GM10266 (cell line): ENCODE results near the gene PCNX3.

Source experiments
- DNase-seq: peaks from one replicate; pipeline ENCODE4 v3.0.0; 2012; ENCODE audit errors: extremely low spot score
- CTCF ChIP-seq: IDR thresholded peaks from 2 replicates; pipeline ENCODE4 v1.5.1; 2012; ENCODE audit warnings: mild to moderate bottlenecking, low read depth; ENCODE audit not compliant: control insufficient read depth, insufficient read depth; ENCODE audit errors: missing control alignments

PCNX3 gene

GRCh38 chr11:65583589-65583988, 32.0 kb upstream of the PCNX3 start:
- DNase-seq: no peak
- no peak for TF ChIP-seq CTCF

DNA sequence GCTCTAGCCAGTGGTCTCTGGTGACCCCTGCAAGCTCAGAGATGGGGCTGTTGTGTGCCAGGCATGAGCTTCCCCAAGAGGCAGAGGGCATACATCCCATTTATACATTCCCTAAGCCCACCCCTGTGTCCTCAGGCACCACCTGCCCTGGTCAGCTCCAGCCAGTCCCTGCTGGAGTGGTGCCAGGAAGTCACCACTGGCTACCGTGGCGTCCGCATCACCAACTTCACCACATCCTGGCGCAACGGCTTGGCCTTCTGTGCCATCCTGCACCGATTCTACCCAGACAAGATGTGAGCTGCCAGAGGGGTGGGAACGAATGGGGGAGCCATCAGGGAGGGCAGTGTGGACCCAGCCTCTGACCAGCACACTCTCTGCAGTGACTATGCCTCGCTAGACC, 31.5 kb upstream of the PCNX3 start:
- TF ChIP-seq CTCF: no peak
- DNase-seq: no peak

- no peak for DNase-seq
- TF ChIP-seq CTCF: no peak
Measured at GRCh38 chr11:65584723-65585171, 30.8 kb upstream of the PCNX3 start.

DNA sequence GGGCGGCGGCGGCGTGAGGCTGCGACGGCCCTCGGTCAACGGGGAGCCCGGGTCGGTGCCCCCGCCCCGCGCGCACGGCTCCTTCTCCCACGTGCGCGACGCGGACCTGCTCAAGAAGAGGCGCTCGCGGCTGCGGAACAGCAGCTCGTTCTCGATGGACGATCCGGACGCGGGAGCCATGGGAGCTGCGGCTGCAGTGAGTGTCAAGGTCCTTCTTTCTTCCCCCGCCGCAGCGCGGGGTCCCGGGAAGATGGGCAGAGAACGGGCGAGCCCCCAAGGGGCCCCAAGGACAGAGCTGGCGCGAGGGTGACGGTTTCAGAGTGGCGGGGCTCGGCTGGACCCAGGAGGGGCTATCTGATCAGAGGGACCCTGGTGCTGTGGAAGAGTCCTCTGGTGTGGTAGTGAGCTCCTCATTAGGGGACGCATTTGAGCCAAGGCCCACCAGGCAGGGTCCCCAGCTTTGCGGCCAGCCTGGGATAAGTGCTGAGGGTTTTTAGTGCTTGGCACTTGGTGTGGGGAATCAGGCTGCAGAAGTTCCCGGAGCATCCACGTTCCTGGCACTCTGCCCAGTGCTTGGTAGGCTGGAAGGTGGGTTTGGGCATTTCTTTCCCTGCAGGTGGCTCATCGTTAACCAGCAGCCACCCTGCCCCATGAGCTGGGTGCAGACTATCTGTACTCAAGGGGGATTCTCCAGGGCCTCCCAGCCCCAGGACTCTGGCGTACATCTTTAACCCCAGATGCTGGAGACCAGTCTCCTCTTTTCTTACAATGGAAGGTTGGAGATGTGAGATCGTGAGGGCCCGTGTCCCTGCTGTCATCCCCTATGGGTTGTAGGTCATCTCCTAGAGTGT, 30.0 kb upstream of the PCNX3 start:
- no peak for TF ChIP-seq CTCF
- DNase-seq: no peak

- no peak for TF ChIP-seq CTCF
- no peak for DNase-seq
Measured at GRCh38 chr11:65586247-65586630, 29.3 kb upstream of the PCNX3 start.

DNA sequence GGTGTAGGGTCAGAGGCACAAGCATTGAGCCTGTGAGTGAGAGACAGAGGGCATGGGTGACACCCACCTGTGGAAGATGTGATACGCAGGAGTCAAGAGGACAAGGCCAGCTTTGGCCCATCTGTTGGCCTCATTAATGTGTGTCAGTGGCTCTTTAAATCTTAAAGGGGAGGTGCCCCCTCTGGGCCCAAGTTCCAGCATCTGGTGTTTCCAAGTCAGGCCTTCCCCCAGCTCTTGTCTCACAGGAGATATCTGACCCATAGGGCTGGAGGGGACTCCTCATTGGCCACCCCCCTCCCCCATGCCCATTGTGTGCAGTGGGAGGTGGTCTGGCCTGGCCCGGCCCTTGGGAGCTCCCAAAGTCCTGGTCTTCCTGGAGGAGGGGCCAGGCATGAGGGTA, 28.9 kb upstream of the PCNX3 start:
- DNase-seq: no peak
- TF ChIP-seq CTCF: no peak
